Cardiac muscle cell (in vitro differentiated cells and primary cell): ENCODE data around the gene CD247. TPM values are rescaled to one million over a fixed set of nuclear protein-coding genes. Genes with fewer than 3 reads are reported as not detected.

Source experiments
- DNase-seq, 2 donors: peaks; one replicate each; pipeline versions ENCODE4 v3.0.0 to v3.0.0-alpha.2; 2010 to 2017; ENCODE audit warnings: low read depth in 1 of 2, low spot score in 1 of 2
- H3K27ac ChIP-seq: fragments of 200-600 bp; sonication (generic); 2 replicates; pipeline ENCODE4 v1.5.1; 2016
- H3K27me3 ChIP-seq: fragments of 200-600 bp; sonication (generic); 2 replicates; pipeline ENCODE4 v1.6.0; 2016; ENCODE audit warnings: control low read depth
- H3K36me3 ChIP-seq: fragments of 200-600 bp; sonication (generic); 2 replicates; pipeline ENCODE4 v1.5.1; 2016; ENCODE audit warnings: control low read depth
- H3K4me1 ChIP-seq: fragments of 200-600 bp; sonication (generic); 2 replicates; pipeline ENCODE4 v1.8.1; 2017; ENCODE audit warnings: low read depth, mild to moderate bottlenecking, mixed run types
- H3K4me3 ChIP-seq: fragments of 200-600 bp; sonication (generic); 2 replicates; pipeline ENCODE4 v1.5.1; 2016; ENCODE audit warnings: mild to moderate bottlenecking
- H3K9me3 ChIP-seq: fragments of 200-600 bp; sonication (generic); 2 replicates; pipeline ENCODE4 v1.5.1; 2017; ENCODE audit warnings: low read depth, mild to moderate bottlenecking, control low read depth
- CTCF ChIP-seq: IDR thresholded peaks from 2 replicates; pipeline ENCODE4 v1.5.1; 2012; ENCODE audit warnings: low read depth, mild to moderate bottlenecking, low read length
- polyA plus RNA-seq: library from polyadenylated mRNA; unstranded; fragments of >200 nt; fragmentation: Nextera tagmentation; extraction: Ambion mirVana; gene quantifications from 2 replicates; pipeline ENCODE4 v1.2.1, GENCODE V29; 2016
- total RNA-seq: library from RNA; depleted of rRNA; stranded (reverse); fragments of >200 nt; gene quantifications from 2 replicates; pipeline ENCODE4 v1.2.3, GENCODE V29; 2016

CD247 gene
- total and polyA plus RNA-seq, 2 experiments from 2014 or later, result 0.80 TPM; not detected in 1

- Histone ChIP-seq H3K27ac (no peak overlapping the region), H3K4me3 (no peak overlapping the region), H3K36me3 (peaks cover 23% of the 10 kb centered on the region), H3K9me3 (no peaks in the 10 kb centered on the region), H3K27me3 (no peaks in the 10 kb centered on the region), H3K4me1 (no peaks in the 10 kb centered on the region)
- no peak for DNase-seq
- TF ChIP-seq CTCF, result no peak
These were observed 130.9 kb downstream of the CD247 start for GRCh38 chr1:167387251-167387910.

Other genes with a start within 250 kb of the CD247 start
- gene CREG1, start 35.2 kb upstream of the CD247 start, total RNA-seq, result 138 and 139 TPM in 2 replicates
- 125 and 127 TPM in 2 replicates for gene CREG1, start 35.2 kb upstream of the CD247 start, polyA plus RNA-seq
- gene RCSD1, start 111.7 kb upstream of the CD247 start, total RNA-seq, result 317 and 386 TPM in 2 replicates
- gene RCSD1, start 111.7 kb upstream of the CD247 start, polyA plus RNA-seq, result 77.3 and 100 TPM in 2 replicates
- gene MPZL1, start 203.5 kb upstream of the CD247 start, total RNA-seq, result 65.0 and 107 TPM in 2 replicates
- gene MPZL1, start 203.5 kb upstream of the CD247 start, polyA plus RNA-seq, result 114 and 136 TPM in 2 replicates